ENCODE data around the gene GPAT2.
A peak's percentile ranks its signal among the peaks of the same experiment; 100 is the strongest.
"Not testable (repeated sequence)": the region's sequence is repeated elsewhere in the genome, so short reads cannot be mapped to it uniquely, and the experiment has no call there.

Gene GPAT2

DNA sequence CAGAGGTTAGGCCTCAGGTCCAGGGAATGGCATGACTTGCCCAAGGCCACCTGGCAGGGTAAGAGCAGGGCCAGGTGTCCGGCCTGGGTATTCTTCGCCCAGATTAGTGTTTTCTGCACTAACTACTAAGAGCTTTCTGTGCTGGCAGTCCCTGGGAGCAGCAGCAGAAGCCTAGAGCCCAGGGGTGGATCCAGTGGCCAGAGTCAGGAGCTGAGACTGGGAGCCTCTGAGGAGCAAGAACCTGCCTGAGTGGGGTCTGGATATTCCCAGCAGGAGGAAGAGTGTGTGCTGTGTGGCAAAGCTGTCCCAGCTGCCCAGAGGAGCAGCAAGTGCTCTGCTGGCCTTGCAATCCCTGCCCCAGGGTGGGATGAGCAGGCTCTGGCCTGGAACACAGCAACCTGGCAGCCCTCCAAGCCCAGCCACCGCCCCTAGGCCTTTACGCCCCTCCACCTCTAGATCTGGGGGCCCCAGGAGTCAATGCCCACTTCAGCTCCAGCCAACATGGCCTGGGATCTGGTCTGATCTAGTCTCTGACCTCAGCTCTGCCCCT is 30.7 kb upstream of the GPAT2 start:
- DNase-seq (ENCODE audit: low read depth, low spot score) = no peak

GRCh38 chr2:96064760-96065159 is 30.0 kb upstream of the GPAT2 start:
- DNase-seq (ENCODE audit: low read depth, low spot score) = not testable (repeated sequence)

- DNase-seq (ENCODE audit: low read depth, low spot score) = not testable (repeated sequence)
Observed at GRCh38 chr2:96064047-96064675, 29.4 kb upstream of the GPAT2 start.

- peak; percentile 49 for DNase-seq (ENCODE audit: low read depth, low spot score)
Observed at GRCh38 chr2:96063116-96063899, 28.6 kb upstream of the GPAT2 start.

DNA sequence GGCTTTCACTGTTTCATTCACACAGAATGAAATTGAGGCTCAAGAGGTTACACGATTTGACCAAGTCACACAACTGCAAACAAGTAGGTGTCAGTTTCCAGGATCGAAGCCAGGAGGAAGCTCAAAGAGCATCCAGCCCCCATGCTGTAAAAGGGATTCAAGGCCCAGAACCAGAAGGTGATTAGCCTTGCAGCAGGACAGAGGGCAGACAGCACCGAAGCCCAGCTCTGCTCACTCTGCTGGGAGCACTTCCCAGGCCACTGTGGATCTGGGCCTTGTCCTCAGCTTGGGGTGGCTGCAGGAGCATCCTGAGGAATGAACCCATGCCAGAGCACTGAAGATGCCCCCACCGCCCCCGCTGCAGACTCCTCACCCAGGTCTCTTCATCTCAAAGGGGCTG is 27.8 kb upstream of the GPAT2 start:
- DNase-seq (ENCODE audit: low read depth, low spot score) = not testable (repeated sequence)

- not testable (repeated sequence) for DNase-seq (ENCODE audit: low read depth, low spot score)
Observed at GRCh38 chr2:96061901-96062300, 27.2 kb upstream of the GPAT2 start.

GRCh38 chr2:96061197-96061817 is 26.6 kb upstream of the GPAT2 start:
- not testable (repeated sequence) for DNase-seq (ENCODE audit: low read depth, low spot score)

DNA sequence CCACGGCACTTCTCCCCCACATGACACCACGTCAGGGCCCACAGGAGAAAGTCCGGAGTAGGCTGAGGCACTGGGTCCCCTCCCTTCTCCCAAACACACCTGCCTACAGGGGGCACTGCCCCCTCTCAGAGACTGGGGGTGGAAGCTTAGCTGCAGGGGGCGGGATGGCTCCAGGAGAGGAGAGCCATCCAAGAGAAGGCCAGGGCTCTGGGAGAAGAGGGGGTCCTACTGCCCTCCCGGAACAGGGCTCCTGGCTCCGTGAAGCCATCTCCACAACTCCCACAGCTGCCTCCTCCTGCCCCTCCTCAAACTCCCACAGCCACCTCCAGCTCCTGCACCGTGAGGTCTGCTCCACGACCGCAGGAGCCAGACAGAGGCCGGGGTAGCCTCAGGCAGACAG is 25.6 kb upstream of the GPAT2 start:
- DNase-seq (ENCODE audit: low read depth, low spot score) = not testable (repeated sequence)

- not testable (repeated sequence) for DNase-seq (ENCODE audit: low read depth, low spot score)
Observed at GRCh38 chr2:96059443-96059842, 24.7 kb upstream of the GPAT2 start.

GRCh38 chr2:96055830-96056229 is 21.1 kb upstream of the GPAT2 start:
- DNase-seq (ENCODE audit: low read depth, low spot score) = not testable (repeated sequence)

DNA sequence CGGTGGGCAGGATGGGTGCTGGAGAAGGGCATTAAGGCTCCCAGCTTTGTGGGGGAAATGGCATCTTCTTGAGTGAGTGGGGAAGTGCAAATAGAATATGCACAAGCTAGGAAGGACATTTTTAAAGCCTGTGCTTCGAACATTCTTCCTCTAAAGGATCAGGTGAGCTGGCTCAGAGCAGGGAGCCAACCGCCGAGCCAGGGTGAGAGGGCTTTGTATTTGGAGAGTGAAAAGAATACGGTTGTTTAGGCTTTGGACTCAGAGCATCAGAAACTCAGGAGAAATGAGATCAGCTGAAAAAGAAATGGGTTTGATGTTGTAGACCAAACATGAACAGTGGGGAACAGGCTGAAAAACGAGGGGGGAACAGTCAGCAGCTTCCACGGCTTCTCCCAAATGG is 19.8 kb upstream of the GPAT2 start:
- DNase-seq (ENCODE audit: low read depth, low spot score) = not testable (repeated sequence)

DNA sequence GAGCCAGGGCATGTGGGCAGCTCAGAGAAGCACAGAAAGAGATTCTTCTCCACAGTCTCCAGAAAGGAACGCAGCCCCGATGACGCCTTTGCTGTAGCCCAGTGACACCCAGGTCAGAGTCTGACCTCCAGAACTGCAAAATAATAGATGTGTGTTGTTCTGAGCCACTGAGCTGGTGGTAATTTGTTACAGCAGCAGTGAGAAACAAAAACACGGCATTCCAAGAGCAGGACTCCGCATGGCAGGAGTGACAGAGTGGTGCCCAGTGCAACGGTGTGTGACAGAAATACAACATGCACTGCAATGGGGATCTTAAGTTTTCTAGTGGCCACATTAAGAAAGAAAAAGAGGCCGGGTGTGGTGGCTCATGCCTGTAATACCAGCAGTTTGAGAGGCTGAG is 18.7 kb upstream of the GPAT2 start:
- DNase-seq (ENCODE audit: low read depth, low spot score) = not testable (repeated sequence)

GRCh38 chr2:96052632-96053031 is 17.9 kb upstream of the GPAT2 start:
- not testable (repeated sequence) for DNase-seq (ENCODE audit: low read depth, low spot score)

- DNase-seq (ENCODE audit: low read depth, low spot score) = not testable (repeated sequence)
Observed at GRCh38 chr2:96049917-96050262, 15.2 kb upstream of the GPAT2 start.

- DNase-seq (ENCODE audit: low read depth, low spot score) = not testable (repeated sequence)
Observed at GRCh38 chr2:96049049-96049916, 14.6 kb upstream of the GPAT2 start.

GRCh38 chr2:96035554-96035953 is 838 bp upstream of the GPAT2 start:
- not testable (repeated sequence) for DNase-seq (ENCODE audit: low read depth, low spot score)

DNA sequence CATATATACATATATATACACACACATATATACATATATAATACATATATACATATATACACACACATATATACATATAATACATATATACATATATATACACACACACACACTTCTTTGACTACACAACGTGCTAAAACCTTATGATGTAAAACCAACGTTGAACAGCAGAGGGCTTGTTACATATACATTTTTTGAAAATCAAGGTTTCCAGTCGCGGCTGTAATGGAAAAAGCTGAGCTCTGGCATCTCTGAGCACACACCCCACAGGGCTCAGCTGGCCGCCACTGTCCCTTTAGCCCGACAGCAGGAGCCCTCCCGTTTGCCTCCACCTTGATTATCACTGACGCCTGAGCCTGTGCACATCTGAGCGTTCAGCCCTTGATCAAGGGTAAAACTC is 719 bp downstream of the GPAT2 start:
- DNase-seq (ENCODE audit: low read depth, low spot score) = not testable (repeated sequence)

GRCh38 chr2:96027725-96028325 is 6.9 kb downstream of the GPAT2 start:
- DNase-seq (ENCODE audit: low read depth, low spot score) = not testable (repeated sequence)

DNA sequence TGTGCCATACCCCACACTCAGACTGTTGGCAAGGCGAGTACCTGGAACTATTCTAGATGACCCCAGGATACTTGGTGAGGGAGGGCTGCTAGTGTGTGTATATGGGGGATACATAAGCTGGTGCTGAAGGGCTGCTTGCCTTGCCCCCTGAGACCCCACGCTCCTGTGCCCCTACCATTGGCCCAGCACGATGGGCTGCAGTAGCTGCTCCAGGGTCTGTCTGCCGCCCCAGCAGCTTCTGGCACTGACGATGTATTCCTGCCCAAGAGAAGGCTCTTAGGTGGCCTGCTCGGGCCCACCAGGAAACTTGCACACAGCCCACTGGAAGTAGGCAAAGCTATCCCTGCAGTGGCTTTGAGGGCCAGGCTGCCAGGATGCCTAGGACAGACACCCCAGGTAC is 9.0 kb downstream of the GPAT2 start:
- DNase-seq (ENCODE audit: low read depth, low spot score) = not testable (repeated sequence)

GRCh38 chr2:96025194-96025492 is 9.6 kb downstream of the GPAT2 start:
- no peak for DNase-seq (ENCODE audit: low read depth, low spot score)
